DMS153 treated with DMSO at 0.1 percent for 48 hours (cell line): ENCODE results near the gene RGS19.
A peak's percentile ranks its signal among the peaks of the same experiment; 100 is the strongest.
"Not testable (repeated sequence)": the region's sequence is repeated elsewhere in the genome, so short reads cannot be mapped to it uniquely, and the experiment has no call there.

Source experiments
- DNase-seq: peaks from one replicate; lab custom pipeline; 2025; ENCODE audit not compliant: unreplicated experiment; lab: John Stamatoyannopoulos, UW

Gene RGS19

GRCh38 chr20:64095455-64095854 is 16.1 kb upstream of the RGS19 start:
- no peak for DNase-seq

GRCh38 chr20:64093013-64093503 is 13.7 kb upstream of the RGS19 start:
- DNase-seq: no peak

- DNase-seq: no peak
Observed at GRCh38 chr20:64092258-64093012, 13.1 kb upstream of the RGS19 start.

- no peak for DNase-seq
Observed at GRCh38 chr20:64091770-64092169, 12.5 kb upstream of the RGS19 start.

- no peak for DNase-seq
Observed at GRCh38 chr20:64091340-64091739, 12.0 kb upstream of the RGS19 start.

- no peak for DNase-seq
Observed at GRCh38 chr20:64090165-64090564, 10.8 kb upstream of the RGS19 start.

- DNase-seq: not testable (repeated sequence)
Observed at GRCh38 chr20:64088586-64088985, 9.3 kb upstream of the RGS19 start.

- DNase-seq: not testable (repeated sequence)
Observed at GRCh38 chr20:64087226-64087825, 8.0 kb upstream of the RGS19 start.

GRCh38 chr20:64086801-64087200 is 7.5 kb upstream of the RGS19 start:
- no peak for DNase-seq

- DNase-seq: no peak
Observed at GRCh38 chr20:64084685-64085152, 5.4 kb upstream of the RGS19 start.

GRCh38 chr20:64083804-64084684 is 4.7 kb upstream of the RGS19 start, which contains the start of gene LKAAEAR1:
Gene LKAAEAR1 (minus strand): TSS chr20:64084398. CDS start chr20:64084219, 179 bp downstream.
- no peak for DNase-seq

- peak; percentile 49 for DNase-seq
Observed at GRCh38 chr20:64083378-64083803, 4.1 kb upstream of the RGS19 start.

- DNase-seq: no peak
Observed at GRCh38 chr20:64082820-64083377, 3.6 kb upstream of the RGS19 start.

GRCh38 chr20:64082126-64082731 is 2.9 kb upstream of the RGS19 start:
- DNase-seq: no peak

- DNase-seq: no peak
Observed at GRCh38 chr20:64081624-64081964, 2.3 kb upstream of the RGS19 start.

GRCh38 chr20:64080813-64081623 is 1.7 kb upstream of the RGS19 start:
- DNase-seq: no peak

- no peak for DNase-seq
Observed at GRCh38 chr20:64080013-64080812, 895 bp upstream of the RGS19 start, which contains the start of gene OPRL1. Gene OPRL1 (plus strand): TSS chr20:64080082. CDS start chr20:64092721, 12,639 bp downstream.

GRCh38 chr20:64078934-64079272 is 415 bp downstream of the RGS19 start:
- no peak for DNase-seq
